GM18519 (cell line): ENCODE results near the gene SFT2D2.

Source experiments
- ATAC-seq: cut with Tn5 transposase; IDR thresholded peaks from one replicate; pipeline ENCODE4 v1.9.1; 2021; ENCODE audit warnings: mild to moderate bottlenecking, moderate library complexity; ENCODE audit not compliant: unreplicated experiment, low FRiP score

The SFT2D2 gene

GRCh38 chr1:168263130-168263529, 37.3 kb downstream of the SFT2D2 start:
- no peak for ATAC-seq

- no peak for ATAC-seq
Observed at GRCh38 chr1:168264296-168264695, 38.5 kb downstream of the SFT2D2 start.

DNA sequence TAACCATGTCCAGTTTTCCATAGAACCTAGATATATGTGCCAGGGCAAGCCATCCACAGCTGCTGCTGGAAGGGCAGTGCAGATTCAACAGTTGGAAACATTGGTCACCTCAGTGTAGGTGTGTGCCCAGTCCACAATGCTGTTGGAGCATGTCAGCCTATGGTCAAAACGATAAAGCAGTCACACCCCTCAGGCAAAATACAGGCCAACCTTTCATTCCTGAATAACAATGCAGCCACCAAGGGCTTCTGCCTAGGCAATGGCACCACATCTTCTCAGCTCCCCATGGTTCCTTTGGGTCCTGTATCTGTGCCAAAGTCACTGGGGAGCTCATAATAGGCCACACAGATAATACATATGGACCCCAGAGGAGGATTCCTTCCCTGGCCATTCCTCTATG, 39.8 kb downstream of the SFT2D2 start:
- no peak for ATAC-seq

GRCh38 chr1:168266644-168267186, 40.9 kb downstream of the SFT2D2 start:
- ATAC-seq: no peak

- no peak for ATAC-seq
Observed at GRCh38 chr1:168271636-168272035, 45.8 kb downstream of the SFT2D2 start.

- no peak for ATAC-seq
Observed at GRCh38 chr1:168273575-168273974, 47.8 kb downstream of the SFT2D2 start.

DNA sequence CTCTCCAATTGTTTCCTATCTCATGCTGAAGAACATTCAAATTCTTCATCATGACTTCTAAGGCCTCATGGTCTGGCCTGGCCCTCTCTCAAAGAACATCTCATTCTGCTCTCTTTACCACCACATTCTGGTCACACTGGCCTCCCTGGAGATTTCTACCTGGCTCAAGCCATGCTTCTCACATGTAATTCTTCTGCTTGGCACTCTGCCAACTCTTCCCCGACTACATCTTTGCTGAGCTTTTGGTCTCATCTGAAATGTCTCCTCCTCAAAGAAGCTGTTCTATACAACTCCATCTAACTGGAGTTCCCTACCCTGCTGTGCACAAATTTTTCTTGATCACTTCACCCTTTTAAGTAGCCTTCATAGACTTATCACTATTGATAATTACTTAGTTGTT, 53.4 kb downstream of the SFT2D2 start:
- no peak for ATAC-seq

- no peak for ATAC-seq
Observed at GRCh38 chr1:168280296-168280927, 54.6 kb downstream of the SFT2D2 start, which contains the start of gene TBX19. TBX19 (plus strand) TSS chr1:168280877; CDS start chr1:168281091, 214 bp downstream.

- ATAC-seq: no peak
Observed at GRCh38 chr1:168281603-168282325, 56.0 kb downstream of the SFT2D2 start.

DNA sequence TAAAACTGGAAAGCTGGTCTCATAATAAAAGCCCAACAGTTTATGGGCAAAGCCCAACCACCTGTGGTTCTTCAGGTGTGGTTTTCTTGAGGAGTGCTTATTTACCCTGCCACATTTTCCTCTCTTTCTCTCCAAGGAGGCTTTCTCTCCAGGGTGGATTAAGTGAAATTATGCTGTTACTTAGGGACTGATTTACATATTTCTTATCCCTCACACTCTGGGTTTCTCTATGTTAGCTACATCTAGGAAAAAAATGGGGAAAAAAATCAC, 59.7 kb downstream of the SFT2D2 start:
- no peak for ATAC-seq

GRCh38 chr1:168285971-168286927, 60.4 kb downstream of the SFT2D2 start:
- ATAC-seq: no peak

- ATAC-seq: no peak
Observed at GRCh38 chr1:168287237-168287664, 61.4 kb downstream of the SFT2D2 start.

- ATAC-seq: no peak
Observed at GRCh38 chr1:168288311-168289052, 62.7 kb downstream of the SFT2D2 start.

DNA sequence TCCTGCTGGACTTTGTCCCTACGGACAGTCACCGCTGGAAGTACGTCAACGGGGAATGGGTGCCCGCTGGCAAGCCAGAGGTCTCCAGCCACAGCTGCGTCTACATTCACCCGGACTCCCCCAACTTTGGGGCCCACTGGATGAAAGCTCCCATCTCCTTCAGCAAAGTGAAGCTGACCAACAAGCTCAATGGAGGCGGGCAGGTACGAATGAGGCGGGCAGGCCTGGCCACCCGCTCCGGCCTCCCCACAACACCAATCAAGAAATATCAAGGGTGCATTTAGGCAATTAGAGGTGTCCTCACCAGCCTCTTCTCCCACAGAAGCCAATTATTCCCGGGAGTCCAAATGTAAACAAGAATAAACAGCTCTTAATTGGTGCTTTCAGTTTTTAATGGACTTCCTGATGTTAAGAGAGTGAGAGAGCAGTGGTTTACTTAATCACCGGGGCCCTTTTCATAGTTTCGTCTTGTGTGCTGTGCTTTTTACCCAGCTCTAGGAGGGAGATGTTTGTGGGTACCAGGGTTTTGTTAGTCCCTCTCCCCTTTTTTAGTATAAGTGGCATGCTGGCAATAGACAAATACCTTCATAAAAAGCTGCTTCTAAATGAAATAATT, 65.5 kb downstream of the SFT2D2 start:
- no peak for ATAC-seq

DNA sequence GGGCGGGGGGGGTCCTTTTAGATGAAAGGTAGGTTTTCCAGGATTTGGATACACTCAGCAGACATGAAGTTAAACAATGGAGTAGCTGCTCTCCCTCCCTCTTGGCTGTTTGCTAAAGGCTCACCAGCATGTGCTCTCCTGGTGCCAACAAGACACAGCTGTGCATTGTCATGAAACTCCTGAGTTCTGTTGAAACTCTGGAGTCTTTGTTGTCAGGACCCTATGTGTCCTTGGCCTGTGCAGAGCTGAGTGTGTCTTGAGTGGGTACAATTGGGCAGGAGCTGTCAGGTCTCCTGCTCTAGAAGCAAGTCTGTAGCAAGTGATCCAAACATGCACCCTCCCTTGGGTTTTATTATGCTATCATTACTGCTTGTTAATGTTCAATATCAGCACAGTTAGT, 67.6 kb downstream of the SFT2D2 start:
- ATAC-seq: no peak

DNA sequence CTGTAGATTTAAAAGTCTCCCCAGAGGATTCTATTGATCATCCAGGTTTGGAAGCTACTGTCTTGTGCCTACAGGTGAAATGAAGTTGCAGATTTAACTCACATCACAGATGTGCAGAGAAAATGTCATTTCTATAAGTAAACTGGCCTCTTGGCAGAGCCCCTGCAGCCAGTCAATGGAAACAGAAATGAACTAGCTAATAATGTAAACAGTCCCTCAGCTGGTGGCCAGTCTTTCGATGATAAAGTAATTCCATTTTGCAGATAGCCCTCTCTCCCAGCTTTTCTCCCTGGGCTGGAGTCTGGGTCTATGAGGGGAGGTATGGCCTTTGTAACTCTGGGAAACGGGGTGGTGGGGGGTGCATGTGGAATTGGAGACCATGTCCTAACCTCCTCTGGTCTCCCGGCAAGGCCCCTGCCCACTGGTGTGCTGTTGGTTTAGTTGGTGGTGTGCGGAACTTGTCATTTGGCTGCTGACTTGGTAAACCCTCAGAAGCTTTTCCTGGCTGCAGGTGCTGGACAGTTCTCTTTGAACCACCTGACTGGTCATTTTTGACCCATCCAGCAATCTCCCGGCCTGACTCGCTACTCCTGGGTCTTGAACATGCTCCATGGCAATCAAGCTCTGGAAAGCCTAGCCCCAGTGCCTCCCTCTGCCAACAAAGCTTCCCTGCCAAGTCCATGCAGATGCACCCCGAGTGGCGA, 69.8 kb downstream of the SFT2D2 start:
- ATAC-seq: no peak

DNA sequence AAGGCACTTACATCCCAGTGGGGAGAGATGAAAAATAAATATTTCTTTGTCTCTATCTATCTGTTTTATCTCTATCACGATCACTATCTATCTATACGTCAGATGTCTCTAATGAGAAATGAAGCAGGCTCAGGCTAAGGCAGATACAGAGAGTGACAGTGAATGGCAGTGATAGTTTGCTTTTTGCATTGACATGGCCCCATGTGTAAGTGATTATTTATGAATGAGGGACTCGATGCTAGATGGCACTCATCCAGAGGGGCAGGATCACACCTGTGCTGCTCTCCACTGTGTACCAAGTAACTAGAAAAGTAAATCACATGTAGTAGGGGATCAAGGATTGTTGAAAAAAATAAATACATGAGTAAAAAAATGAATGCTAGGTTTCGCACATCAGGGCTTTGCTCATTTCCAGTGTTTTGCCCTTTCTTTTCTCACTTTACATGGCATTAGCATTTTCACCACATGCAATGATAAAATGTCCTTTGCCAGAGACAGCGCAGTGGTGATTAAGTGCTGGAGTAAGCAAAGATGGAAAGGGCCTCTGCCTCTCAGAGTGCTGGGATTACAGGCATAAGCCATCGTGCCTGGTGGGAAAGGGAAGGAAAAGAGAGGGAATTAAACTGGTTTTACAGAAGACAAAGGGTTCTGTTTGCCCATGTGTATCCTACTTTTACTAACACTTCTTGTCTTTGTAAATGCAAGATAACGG, 71.4 kb downstream of the SFT2D2 start:
- no peak for ATAC-seq

- no peak for ATAC-seq
Observed at GRCh38 chr1:168298446-168298845, 72.6 kb downstream of the SFT2D2 start.

GRCh38 chr1:168300626-168301025, 74.8 kb downstream of the SFT2D2 start:
- no peak for ATAC-seq
